HG02870 (cell line): ENCODE data around the gene MAPK8IP2.
"Not testable (repeated sequence)": the region's sequence is repeated elsewhere in the genome, so short reads cannot be mapped to it uniquely, and the experiment has no call there.

Experiments
- ATAC-seq: cut with Tn5 transposase; IDR thresholded peaks from one replicate; pipeline ENCODE4 v1.9.1; 2021; ENCODE audit warnings: mild to moderate bottlenecking, moderate library complexity; ENCODE audit not compliant: unreplicated experiment

Gene MAPK8IP2

DNA sequence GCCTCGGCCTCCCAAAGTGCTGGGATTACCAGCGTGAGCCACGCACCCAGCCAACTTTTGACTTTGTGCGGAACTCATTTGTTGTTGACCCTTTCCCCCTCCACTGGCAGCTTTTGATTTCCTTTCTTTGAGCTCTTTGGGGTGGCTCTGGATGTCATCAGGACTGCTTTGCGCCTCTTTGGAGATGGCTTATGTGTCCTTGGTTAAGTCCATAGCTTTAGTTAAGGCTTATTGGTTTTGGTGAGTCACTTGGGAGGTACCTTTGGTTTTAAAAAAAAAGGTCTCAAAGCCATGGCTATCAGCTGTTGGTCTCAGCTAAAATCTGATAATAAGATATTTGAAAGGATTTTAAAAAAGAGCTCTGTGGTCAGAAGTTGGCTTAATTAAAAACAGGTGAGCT, 32.5 kb downstream of the MAPK8IP2 start:
- no peak for ATAC-seq

DNA sequence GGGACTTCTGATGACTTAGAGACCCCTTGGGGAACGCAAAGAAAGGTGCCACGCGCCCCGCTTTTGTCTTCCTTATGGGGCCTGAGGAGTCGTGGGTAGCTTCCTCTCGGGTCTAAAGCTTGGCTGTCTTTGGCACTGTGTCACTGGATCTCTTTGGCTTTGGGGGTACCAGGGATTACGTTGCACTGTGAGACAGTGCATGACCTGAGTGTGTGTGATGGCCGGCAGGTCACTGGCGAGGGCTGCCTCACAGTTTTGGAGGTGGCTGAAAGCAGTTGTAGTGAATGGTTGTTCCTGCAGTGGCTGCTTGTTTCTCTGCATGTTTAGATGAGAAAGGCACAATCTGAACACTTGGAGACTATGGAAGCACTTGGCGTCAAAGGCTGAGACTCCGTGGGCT, 33.2 kb downstream of the MAPK8IP2 start:
- ATAC-seq = no peak

DNA sequence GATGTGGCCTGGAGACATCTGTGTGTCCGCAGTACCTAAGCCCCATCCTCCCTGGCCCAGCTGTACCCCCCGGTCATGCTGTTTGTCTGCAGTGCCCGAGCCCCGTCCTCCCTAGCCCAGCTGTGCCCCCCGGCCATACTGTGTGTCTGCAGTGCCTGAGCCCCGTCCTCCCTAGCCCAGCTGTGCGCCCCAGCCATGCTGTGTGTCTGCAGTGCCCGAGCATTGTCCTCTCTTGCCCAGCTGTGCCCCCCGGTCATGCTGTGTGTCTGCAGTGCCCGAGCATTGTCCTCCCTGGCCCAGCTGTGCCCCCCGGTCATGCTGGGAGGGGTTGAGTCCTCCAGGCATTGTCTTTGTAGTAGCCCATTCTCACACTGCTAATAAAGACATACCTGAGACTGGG, 35.0 kb downstream of the MAPK8IP2 start:
- no peak for ATAC-seq

DNA sequence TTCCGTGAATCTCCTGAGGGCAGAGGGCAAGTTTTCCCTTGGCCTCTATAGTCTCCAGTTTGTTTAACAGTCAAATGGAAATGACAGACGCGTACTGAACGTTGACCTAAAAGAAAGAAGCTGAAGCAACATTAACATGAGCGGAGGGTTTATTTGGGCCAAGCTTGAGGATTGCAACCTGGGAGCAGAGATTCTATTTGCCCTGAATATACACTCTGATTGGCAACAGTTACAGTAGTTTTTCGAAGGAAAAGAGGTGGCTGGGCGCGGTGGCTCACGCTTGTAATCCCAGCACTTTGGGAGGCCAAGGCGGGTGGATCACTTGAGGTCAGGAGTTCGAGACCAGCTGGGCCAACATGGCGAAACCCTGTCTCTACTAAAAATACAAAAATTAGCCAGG, 39.7 kb downstream of the MAPK8IP2 start:
- not testable (repeated sequence) for ATAC-seq

DNA sequence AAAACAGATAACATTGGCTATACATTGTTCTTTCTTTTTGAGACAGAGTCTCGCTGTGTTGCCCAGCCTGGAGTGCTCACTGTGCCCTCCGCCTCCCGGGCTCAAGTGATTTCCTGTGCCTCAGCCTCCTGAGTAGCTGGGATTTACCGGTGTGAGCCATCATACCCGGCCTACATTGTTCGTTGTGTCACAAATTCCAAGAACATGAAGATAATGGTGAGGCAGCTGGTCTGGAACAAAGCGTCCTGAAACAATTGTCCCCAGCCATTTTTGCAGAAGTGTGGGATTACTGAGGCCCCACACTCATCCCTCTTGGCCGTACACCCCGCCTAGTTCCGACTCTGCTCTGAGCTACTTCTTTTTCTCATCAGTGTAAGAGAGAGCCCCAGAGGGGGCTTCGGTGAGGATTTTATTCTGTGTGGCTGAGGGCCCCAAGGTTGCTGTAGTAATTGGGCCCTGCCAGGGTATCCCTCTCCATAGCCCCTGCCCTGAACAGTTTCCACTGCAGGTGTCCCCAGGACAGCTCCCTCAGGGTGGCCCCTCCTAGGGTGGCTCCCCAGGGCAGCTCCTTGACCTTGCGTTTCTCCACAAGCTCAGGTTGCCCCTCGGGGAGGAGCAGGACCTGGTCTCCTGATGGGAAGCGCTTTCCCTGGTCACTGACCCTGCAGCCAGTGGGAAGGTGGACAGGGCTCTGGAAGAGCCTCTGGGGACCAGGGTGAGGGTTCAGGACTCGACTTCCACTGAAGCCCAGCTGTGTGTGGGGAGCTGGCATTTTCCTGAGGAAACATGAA, 40.5 kb downstream of the MAPK8IP2 start:
- no peak for ATAC-seq

- no peak for ATAC-seq
Observed at GRCh38 chr22:50641696-50642607, 41.4 kb downstream of the MAPK8IP2 start.

- not testable (repeated sequence) for ATAC-seq
Observed at GRCh38 chr22:50643021-50643820, 42.6 kb downstream of the MAPK8IP2 start.

- ATAC-seq = not testable (repeated sequence)
Observed at GRCh38 chr22:50643821-50644101, 43.2 kb downstream of the MAPK8IP2 start.

DNA sequence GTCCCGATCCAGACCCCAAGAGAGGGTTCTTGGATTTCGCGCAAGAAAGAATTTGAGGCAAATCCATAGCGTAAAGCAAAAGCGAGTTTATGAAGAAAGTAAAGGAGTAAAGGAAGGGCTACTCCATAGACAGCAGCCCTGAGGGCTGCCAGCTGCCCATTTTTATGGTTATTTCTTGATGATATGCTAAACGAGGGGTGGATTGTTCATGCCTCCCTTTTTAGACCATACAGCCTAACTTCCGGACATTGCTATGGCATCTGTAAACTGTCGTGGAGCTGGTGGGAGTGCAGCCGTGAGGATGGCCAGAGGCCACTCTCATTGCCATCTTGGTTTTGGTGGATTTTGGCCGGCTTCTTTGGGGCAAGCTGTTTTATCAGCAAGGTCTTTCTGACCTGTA, 52.7 kb downstream of the MAPK8IP2 start:
- ATAC-seq = no peak

GRCh38 chr22:50654664-50655063, 54.1 kb downstream of the MAPK8IP2 start:
- ATAC-seq = not testable (repeated sequence)

- ATAC-seq = no peak
Observed at GRCh38 chr22:50656122-50657070, 55.8 kb downstream of the MAPK8IP2 start.

DNA sequence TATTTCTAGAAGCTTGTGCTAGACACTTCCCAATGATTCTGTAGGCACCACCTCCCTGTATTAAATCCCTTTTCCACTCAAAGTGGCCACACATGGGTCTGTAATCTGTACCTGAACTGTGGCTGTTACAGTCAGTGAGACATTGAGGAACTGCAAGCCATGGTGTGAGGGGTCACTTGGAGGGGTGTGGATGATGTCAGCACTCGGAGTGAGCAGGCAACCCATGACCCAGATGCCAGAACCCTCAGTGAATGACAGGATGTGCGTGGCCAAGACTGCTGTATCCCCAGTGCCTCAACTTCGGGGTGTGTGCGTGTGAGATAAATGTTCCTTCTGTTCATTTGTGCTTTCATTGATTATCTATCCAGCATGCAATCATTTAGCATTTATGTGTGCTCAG, 57.3 kb downstream of the MAPK8IP2 start:
- no peak for ATAC-seq

DNA sequence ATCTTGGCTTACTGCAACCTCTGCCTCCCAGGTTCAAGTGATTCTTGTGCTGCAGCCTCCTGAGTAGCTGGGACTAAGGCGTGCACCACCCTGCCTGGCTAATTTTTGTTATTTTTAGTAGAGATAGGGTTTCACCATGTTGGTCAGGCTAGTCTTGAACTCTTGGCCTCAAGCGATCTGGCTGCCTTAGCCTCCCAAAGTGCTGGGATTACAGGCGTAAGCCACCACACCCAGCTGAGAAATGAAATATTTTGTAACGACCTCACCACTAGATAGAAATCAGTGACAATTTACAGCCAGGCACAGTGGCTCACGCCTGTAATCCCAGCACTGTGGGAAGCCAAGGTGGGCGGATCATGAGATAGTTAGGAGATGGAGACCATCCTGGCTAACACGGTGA, 59.1 kb downstream of the MAPK8IP2 start:
- ATAC-seq = not testable (repeated sequence)

DNA sequence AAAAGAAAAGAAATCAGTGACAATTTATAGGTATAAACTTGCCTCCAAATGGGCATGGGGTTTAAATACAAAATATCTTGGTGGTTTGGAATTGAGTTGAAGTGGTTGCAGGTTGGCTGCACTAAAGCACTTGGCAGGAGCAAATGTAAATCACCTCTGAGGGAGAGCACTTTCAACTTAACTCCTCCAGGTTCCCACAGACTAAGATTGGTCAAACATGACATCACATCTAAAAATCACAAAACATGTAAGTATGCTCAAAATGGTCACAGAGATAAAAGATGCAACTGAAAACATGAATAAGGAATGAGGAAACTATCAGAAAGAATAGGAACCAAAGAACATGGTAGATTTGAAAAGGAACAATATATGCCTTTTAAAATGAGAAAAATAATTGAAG, 59.7 kb downstream of the MAPK8IP2 start:
- ATAC-seq = no peak
